Measurements from ENCODE around the gene BMPR2.

GRCh38 chr2:202454536-202454935 is 78.4 kb downstream of the BMPR2 start:
- TF ChIP-seq GATA3 (IDR thresholded peaks at IDR 0.05; ENCODE audit: low read depth, low read length) (no peak), GATA2 (IDR thresholded peaks at IDR 0.05; ENCODE audit: low read depth, low read length) (no peak)
